Measurements from ENCODE around the gene ZDHHC5.

The ZDHHC5 gene, protein sequence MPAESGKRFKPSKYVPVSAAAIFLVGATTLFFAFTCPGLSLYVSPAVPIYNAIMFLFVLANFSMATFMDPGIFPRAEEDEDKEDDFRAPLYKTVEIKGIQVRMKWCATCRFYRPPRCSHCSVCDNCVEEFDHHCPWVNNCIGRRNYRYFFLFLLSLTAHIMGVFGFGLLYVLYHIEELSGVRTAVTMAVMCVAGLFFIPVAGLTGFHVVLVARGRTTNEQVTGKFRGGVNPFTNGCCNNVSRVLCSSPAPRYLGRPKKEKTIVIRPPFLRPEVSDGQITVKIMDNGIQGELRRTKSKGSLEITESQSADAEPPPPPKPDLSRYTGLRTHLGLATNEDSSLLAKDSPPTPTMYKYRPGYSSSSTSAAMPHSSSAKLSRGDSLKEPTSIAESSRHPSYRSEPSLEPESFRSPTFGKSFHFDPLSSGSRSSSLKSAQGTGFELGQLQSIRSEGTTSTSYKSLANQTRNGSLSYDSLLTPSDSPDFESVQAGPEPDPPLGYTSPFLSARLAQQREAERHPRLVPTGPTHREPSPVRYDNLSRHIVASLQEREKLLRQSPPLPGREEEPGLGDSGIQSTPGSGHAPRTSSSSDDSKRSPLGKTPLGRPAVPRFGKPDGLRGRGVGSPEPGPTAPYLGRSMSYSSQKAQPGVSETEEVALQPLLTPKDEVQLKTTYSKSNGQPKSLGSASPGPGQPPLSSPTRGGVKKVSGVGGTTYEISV

DNA sequence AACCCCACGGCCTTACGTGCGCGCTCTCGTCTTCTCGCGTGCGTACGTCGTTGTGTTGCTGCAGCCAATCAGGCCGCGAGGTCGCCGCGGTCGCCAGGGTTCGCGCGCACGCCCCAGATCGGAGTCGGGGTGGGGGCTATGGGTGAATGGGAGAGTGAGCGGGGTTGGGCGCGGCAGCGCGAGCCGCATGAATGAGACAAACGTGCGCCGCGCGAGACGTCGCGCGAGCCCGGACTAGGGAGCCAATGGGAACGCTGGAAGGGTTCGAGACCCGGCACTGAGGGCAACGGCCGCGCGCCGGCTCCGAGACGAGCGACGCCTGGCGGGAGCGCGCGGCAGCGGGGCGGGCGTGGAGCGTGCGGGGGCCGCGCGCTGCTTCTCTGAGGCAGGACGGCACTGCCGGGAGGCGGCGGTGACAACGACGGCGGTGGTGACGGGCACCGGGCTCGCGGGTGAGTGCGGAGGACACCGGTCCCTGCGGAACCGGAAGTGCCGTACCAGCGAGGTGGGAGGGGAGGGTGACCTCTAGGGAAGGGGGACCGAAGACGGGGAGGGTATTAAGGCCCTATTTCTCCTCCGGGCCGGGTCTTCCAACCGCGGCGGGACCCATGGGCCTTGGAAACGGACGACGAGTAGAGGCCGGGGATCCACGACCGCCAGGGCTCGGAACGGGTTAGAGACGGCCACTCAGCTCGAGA lies at the start of gene ZDHHC5:
ZDHHC5 (plus strand) TSS at position 379 of the 698 bp plus-strand sequence. CDS start 4,977 bp downstream, outside the sequence.
- peak; percentile 97 for DNase-seq (ENCODE audit: low read depth)

DNA sequence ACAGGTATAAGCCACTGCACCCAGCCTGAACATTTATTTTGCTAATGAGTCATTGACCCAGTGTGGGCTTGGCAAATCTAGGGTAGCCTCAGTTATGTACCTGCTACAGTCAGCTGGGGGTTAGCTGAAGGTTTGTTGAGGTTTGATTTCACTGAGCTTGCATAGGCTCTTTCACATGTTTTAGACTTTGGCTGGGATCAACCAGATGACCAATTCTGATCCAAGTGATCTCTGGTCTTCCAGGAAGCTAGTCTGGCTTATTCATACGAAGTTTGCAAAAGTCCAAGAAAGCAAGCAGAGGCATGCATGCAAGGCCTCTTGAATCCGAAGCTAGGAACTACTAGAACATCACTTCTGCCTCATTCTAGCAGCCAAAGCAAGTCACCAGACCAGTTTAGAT lies 49.5 kb upstream of the ZDHHC5 start:
- no peak for DNase-seq (ENCODE audit: low read depth)

DNA sequence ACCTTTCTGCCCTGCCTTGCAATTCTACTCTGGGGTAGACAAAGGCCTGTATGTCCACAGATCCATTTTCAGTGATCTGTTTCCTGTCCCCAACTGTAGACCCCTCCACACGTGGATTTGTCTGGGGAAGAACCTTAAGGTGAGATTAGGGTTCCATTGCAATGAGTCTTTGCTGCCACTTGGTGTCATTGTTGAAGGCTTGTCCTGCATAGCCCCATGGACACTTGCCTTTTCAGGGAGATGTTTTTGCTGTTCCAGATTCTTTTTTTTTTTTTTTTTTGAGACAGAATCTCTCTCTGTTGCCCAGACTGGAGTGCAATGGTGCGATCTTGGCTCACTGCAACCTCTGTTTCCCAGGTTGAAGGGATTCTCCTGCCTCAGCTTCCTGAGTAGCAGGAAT lies 48.6 kb upstream of the ZDHHC5 start:
- no peak for DNase-seq (ENCODE audit: low read depth)

DNA sequence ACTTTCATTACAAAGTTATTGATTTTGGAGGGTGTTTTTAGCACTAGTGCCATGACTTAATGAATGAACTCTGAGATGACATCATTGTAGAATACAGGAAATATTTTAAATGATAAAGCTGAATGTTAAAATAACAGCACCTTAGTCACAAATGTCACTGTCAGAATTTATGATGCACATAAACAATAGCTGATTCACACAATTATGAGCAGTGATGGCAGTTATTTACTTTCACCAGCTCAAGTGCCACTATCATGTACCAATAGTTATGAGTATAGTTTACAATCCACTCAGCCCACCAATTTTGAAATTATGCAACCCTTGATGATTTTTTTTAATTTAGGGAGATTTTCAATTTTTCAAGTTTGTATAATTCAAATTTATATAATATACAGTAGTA lies 47.4 kb upstream of the ZDHHC5 start:
- DNase-seq (ENCODE audit: low read depth) = no peak

DNA sequence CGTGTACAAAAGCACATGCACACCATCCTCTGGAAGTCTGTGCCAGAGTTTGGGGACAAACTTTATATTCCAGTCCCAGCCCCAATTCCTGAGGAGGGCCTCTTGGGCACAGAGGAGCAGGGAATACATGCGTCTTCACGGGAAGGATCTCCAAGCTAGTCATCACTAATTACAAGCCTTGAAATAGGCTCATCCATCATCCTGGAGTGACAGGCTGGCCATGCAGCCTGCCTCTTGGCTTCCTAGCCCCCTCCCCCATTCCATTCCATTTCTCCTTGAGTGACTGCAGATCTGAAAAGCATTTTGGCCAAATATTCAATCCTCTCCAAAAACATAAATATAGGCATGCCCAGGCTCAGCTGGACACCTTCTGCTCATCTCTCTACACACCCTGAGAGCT lies 45.7 kb upstream of the ZDHHC5 start:
- DNase-seq (ENCODE audit: low read depth) = no peak

DNA sequence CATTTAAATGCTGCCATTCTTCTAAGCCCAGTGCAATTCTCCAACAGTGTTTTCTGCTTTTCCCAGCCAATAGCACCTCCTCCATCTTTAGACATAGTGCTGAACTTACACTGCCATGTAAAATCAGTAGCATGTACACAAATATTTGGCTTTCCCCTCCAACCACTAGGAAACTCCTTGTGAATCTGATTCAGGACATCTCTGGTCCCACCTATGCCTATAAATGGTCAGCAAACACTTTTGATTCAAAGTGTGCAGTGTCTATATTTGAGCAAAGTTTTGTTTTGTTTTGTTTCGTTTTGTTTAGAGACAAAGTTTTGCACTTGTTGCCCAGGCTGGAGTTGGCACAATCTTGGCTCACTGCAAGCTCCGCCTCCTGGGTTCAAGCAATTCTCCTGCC lies 43.0 kb upstream of the ZDHHC5 start:
- no peak for DNase-seq (ENCODE audit: low read depth)

DNA sequence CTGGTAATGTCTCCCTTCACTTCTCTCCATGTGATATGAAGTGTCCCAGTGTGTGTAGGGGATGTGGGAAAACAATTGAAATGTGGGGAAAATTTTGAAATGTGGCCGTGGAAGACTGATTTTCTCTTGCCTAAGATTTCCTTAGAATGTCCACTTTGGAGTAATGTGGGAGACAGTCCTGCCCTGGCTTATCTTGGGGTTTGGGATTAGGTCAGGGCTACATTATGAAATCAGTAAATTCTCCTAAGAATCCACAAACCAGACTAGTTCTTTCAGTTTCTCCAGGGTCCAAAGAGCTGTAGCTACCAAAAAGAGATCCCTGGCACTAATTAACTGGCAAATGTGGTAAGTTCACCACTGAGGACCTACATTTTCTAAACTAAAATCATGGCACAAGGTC lies 41.0 kb upstream of the ZDHHC5 start:
- DNase-seq (ENCODE audit: low read depth) = no peak

DNA sequence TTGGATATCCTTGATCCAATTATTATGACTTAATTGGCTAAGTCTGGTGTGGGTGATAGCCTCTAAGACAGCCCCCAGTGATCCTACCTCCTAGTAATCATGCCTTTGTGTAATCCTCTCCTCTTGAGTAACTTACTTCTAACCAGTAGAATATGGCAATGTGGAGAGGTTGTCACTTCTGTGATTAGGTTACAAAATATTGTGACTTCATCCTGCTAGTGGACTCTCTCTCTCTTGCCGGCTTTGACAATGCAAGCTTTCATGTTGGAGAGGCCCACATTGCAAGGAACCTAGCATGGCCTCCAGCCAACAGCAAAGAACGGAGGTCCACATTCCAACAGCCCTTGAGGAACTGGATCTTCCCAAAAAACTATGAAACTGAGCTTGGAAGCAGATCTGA lies 37.7 kb upstream of the ZDHHC5 start:
- no peak for DNase-seq (ENCODE audit: low read depth)

DNA sequence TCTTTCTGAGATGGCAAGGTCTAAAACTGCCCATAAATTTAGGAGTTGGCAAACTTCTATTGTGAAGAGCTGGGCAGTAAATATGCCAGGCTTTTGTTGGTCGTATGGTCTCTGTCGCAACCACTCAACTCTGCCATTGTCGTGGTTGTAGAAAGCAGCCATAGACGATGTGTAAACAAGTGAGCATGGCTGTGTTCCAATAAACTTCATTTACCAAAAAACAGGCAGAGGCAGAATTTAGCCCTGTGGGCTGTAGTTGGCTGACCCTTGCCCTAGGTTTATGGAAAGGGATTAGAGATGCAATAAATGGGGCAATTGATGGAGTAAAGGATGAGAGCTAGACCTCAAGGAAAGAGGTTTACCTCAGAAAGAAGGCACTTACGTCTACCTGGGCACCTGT lies 35.8 kb upstream of the ZDHHC5 start:
- DNase-seq (ENCODE audit: low read depth) = no peak

DNA sequence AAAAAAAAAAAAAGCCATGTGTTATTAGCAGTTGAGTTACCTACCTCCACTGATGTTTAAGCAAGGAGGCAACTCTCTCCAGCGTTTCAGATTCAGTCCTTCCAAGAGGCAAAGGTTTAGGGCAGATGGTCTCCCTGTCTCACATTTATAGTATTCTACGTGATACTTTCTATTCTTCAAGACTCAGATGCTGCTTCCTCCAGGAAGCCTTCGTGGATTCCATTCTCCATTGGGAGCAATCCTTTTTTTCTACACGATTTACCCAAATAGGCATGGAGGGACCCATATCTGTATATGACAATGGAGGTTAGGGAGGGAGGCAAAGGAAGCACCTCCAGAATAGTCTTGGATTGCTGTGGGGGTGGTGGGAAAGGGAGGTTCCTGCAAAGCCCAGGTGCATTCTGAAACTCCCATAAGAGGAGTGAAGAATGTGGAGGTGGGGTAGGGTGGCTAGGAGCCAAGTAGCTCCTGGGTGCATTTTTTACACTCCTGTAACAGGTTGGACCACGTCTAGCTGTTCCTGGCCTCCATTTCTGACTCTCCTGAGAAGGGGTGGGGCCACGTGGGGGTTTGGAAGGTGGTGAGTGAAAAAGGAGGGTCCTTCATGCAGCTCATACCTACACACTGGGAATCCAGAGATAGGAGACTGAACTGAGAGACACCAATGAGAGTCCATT lies 34.4 kb upstream of the ZDHHC5 start:
- DNase-seq (ENCODE audit: low read depth) = no peak

DNA sequence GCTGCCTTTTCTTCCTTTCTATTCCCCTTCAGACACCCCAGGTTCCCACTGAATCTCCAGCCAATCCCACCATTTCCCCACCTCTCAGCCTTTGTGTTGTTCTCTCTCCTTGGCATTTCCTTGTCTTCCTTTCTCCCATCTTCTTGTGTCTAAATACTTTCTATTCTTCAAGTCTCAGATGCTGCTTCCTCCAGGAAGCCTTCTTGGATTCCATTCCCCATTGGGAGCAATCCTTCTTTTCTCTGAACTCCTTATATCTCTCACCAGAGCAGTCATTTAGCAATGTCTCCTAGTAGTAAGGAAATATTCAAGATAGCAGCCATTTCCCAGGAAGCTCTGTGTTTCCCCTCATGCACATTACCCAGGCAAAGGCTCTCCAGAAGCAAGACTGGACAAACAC lies 33.6 kb upstream of the ZDHHC5 start:
- DNase-seq (ENCODE audit: low read depth) = no peak

DNA sequence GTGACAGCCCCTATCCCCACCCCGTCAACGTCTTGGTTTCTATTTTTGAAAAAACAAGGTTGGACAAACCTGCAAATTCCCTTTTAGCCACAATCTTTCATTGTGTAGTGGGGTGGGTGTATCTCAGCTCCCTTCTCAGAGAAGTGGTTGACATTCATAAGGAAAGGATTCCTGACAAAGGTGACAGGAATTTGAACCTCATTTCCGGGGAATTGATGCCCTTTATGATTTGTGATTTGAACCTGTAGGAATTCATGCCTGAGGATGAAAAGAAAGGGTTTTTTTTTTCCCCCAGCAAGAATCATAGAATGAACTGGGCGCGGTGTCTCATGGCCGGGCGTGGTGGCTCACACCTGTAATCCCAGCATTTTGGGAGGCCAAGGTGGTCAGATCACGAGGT lies 32.7 kb upstream of the ZDHHC5 start:
- no peak for DNase-seq (ENCODE audit: low read depth)

DNA sequence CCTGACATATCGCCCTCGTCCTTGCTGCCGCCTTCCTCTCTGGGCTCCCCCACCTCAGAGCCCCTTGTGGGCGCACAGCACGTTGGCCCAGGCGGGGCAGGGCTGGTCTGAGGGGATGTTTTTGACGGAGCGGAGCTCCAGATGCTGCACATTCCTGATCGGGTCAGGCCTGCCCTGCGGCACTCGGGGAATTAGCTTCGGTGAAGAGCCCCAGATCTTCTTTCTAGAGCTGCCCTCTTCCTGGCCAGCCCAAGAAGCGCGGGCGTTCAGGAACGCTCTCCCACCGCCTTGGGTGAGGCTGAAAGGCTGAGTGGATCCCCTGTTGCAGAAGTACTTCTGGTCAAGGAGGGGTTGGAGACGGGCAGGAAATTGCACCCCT lies 30.3 kb upstream of the ZDHHC5 start:
- DNase-seq (ENCODE audit: low read depth) = no peak

DNA sequence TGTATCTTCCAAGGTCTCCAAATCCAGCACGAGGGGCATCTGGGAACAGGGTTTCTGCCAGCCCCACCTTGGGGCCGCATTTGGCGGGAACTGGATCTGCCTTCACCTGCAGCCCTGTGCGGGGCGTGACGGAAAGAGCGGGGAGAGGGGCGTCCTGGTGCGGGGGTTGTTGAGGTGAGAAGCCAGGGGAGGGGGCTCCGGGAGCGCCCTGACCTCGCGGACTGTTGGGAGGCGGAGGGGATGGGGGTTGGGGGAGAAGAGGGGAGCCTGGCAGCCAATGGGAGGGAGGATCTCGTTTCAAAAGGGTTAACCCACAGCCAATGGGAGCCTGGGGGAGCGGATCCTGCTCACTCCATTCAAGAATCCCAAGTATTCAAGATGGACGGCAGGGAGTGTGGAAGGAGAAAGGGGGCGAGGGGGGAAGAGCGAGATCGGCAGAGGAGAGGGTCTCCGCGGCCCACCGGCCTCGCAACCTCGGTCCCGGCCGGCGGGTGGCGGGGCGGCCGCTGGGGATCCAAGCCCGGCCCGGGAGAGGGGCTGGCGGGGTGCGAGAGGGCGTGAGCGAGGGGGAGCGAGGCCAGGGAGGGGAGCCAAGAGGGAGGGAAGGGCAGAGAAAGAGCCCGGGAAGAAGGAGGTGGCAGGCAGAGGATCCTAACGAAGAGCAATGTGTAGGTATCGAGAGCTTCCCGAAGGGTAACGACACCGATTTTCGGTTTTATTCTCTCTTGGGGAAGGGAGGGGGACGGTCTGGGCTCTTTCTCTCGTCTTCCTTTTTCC lies 29.7 kb upstream of the ZDHHC5 start:
- no peak for DNase-seq (ENCODE audit: low read depth)

DNA sequence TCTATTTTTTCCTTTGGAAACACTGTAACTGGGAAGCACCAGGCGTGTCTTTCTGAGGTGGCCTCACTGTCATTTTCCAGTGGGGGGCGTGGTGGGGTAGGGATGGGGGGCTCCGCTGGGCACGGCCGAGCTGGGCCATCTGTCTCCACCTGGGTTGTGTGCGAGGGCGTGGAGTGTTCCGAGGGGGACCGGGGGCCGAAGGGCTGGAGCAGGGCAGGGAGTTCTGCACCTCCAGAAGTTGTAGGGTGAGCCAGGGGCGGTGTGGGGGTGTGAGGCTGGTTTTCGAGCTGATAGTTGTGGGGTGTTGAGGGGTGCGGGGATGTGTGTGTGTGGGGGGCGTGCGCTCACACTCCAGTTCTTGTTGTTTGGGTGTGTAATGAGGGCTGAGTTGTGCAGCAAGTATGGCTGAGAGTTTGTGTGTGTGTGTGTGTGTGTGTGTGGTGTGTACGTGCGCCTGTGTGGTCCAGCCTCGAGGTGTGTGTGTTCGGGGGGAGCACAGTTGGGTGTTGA lies 29.0 kb upstream of the ZDHHC5 start:
- no peak for DNase-seq (ENCODE audit: low read depth)

DNA sequence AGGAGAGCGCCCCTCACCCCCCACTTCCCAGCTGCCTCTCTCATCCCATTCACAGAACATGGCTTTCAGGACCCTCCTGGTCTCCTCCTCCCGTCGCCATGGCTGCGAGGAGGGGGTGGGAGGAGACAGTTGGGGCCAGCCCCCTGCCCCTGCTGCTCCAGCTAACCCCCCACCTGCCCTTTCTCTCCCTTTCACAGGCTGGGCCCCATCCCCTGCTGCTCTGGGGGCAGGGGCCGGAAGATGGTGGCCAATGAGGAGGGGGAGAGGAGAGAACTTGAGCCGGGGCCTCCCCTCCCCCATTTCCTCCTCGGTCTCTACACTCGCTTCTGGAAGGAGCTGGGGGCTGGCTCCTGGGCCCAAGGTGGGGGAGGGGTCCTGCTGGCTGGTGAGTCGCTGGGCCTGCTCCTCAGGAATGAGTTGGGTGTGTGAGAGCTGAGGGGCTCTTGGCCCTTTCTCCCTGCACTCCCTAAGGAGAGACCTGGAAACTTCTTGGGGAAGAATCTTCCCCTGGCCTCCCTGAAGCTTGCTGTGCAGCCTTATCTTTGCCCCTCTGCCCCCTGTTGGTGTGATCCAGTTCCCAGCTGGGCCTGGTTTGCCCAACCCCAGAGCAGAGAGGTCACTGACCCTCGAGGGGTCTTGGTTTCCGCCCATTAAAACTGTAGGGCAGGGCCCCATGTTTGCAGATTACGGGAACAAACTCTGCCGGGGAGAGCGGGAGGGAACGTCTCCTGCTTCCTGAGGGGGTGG lies 28.4 kb upstream of the ZDHHC5 start:
- no peak for DNase-seq (ENCODE audit: low read depth)

DNA sequence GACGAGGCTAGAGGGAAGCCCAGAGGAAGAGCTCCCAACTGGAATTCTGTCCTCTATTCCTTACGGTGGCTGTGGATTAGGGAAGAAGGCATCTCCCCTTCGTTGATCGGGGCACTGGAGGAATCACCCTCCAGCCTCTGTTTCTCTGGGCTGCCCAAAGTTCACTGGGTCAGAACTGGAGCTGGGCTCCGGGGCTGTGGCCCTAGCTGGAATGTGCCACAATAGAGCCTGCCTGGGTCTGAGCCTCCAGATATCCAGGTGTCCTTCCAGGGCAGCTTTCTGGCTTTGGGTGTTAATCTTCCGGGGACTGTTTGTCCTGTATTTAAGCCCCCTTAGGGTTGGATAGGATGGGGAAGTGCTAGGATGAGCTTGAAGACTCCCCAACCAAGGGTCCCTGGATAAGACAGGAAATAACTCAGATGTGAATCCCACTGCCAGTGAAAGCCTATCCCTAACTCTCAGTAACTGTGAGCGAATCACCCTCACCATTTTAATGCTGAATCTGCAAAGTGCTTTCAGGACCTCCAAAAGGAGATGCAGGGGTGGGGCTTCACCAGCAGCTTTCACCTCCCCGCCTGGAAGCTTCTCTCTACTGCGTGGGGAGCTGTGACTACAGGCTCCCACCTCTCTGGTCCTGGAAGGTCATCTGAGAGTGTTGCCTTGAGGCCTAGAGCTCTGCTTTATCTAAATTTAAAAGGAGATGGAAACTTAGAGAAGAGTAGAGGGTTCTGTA lies 27.7 kb upstream of the ZDHHC5 start:
- no peak for DNase-seq (ENCODE audit: low read depth)

DNA sequence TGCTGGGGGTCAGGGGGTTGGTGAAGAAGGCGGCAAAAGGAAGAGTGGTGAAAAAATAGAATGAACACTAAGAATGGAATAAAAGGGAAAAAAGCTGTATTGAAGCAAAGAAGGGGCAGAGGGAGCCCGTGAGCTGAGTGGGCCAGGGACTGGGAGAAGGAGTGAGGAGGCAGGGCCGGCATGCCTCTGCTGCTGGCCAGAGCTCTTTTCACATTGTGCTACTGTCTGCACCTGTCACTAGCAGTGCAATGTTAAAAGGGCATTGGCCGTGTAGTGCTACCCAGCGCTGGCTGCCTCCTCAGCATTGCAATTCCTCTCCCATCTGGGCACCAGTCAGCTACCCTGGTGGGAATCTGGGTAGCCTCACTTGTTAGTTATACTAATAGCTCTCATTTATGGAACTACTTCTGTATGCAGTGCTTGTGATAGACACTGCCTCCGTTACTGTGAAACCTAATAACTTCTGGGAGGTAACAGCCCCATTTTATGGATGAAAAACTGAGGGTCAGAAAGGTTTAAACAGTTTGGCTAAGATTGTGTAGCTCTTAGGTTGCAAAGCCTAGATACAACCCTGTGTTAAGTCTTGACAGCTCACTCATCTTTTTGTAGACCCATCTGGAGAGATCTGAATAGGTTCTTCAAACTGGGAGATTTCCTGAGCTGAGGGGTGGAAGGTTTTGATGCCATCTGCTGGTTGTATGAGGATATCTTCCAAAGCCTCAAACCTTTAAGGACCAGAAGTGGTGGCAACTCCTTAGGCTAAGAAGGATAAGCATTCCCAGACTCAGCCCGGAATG lies 26.7 kb upstream of the ZDHHC5 start:
- DNase-seq (ENCODE audit: low read depth) = no peak

DNA sequence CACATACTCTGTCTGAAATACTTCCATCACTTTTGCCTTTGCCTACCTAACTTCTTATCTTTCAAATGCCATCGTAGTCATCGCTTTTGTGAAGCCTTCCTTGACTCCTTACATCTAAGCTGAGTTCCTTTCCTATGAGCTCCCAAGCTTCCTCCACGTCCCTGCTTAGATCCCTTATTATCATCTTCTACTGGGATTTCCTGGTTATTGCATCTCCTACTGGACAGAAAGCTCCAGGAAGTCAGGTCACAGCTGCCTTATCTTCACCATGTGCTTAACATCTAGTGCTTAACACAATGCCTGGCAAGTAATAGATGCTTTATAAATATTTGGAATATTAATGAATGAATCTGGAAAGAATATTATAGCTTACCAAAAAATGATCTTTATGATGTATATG lies 24.1 kb upstream of the ZDHHC5 start:
- DNase-seq (ENCODE audit: low read depth) = no peak

All from stimulated activated CD8-positive, alpha-beta memory T cell treated with anti-CD3 and anti-CD28 coated beads, Interleukin-15, amount 100 ng/mL, for 1 hour (primary cell).